SU-DHL-6 (cell line): ENCODE results near the gene NFATC1.

Experiments used
- EZH2phosphoT487 ChIP-seq: fragments of 200-600 bp; sonication (generic), shearing (Covaris generic); conservative IDR thresholded peaks from 2 replicates; pipeline ENCODE4 v1.6.1; 2018; ENCODE audit warnings: mild to moderate bottlenecking, antibody characterized with exemption, low read length, moderate library complexity, mixed read lengths
- TF ChIP-seq, protein P1 (sequence below): fragments of 200-600 bp; sonication (generic); IDR thresholded peaks from one replicate; pipeline ENCODE4 v1.5.1; 2017; ENCODE audit warnings: antibody characterized with exemption, mild to moderate bottlenecking, low read length, moderate library complexity; ENCODE audit not compliant: insufficient read depth, poor library complexity, severe bottlenecking

DNA sequence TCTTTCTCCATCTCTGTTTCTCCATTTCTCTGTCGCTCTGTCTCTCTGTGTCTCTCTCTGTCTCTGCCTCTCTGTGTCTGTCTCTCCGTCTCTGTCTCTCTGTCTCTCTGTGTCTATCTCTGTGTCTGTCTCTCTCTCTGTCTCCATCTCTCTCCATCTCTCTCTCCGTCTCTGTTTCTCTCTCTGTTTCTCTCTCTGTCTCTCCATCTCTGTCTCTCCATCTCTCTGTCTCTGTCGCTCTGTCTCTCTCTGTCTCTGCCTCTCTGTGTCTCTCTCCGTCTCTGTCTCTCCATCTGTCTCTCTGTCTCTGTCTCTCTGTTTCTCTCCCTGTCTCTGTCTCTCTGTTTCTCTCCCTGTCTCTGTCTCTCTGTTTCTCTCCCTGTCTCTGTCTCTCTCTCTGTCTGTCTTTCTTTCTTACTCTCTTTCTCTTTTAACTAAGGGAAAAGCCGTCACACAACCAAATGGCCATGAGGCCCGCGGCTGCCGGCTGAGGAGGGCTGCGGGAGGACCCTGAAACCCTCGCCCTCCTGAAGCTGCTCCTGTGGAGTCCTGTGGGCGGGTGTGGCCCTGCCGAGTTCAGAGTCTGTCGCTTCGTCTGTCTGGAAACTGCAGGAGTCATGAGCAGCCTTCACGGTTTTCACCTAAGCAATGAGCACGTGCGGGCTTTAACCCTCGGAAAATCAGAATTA is 29.3 kb downstream of the NFATC1 start:
- TF ChIP-seq, protein P1, sequence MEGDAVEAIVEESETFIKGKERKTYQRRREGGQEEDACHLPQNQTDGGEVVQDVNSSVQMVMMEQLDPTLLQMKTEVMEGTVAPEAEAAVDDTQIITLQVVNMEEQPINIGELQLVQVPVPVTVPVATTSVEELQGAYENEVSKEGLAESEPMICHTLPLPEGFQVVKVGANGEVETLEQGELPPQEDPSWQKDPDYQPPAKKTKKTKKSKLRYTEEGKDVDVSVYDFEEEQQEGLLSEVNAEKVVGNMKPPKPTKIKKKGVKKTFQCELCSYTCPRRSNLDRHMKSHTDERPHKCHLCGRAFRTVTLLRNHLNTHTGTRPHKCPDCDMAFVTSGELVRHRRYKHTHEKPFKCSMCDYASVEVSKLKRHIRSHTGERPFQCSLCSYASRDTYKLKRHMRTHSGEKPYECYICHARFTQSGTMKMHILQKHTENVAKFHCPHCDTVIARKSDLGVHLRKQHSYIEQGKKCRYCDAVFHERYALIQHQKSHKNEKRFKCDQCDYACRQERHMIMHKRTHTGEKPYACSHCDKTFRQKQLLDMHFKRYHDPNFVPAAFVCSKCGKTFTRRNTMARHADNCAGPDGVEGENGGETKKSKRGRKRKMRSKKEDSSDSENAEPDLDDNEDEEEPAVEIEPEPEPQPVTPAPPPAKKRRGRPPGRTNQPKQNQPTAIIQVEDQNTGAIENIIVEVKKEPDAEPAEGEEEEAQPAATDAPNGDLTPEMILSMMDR, result no peak
- TF ChIP-seq EZH2phosphoT487, result no peak
